Colonic mucosa (tissue), 4 donors: Measurements from ENCODE around the gene SHB. TPM values are rescaled to one million over a fixed set of nuclear protein-coding genes. Genes with fewer than 3 reads are reported as not detected.

Experiments used
- DNase-seq: peaks from one replicate; pipeline ENCODE4 v3.0.0-alpha.2; 2020
- H3K27ac ChIP-seq: fragments of 200-600 bp; one replicate; pipeline ENCODE4 v1.8.0; 2021
- H3K27me3 ChIP-seq: fragments of 200-600 bp; one replicate; pipeline ENCODE4 v1.8.0; 2021
- H3K36me3 ChIP-seq: fragments of 200-600 bp; one replicate; pipeline ENCODE4 v1.8.0; 2021
- H3K4me1 ChIP-seq: fragments of 200-600 bp; one replicate; pipeline ENCODE4 v1.8.0; 2021; ENCODE audit warnings: mild to moderate bottlenecking
- H3K4me3 ChIP-seq: fragments of 200-600 bp; one replicate; pipeline ENCODE4 v1.8.0; 2021
- H3K9ac ChIP-seq, 2 donors: one replicate each; pipeline ENCODE4 v1.7.0; 2013; ENCODE audit warnings: control low read depth in 2 of 2, low read depth in 2 of 2, low read length in 2 of 2
- H3K9me3 ChIP-seq: fragments of 200-600 bp; one replicate; pipeline ENCODE4 v1.8.0; 2021
- CTCF ChIP-seq: fragments of 200-600 bp; IDR thresholded peaks from one replicate; pipeline ENCODE4 v1.8.0; 2022; ENCODE audit warnings: antibody characterized with exemption, mild to moderate bottlenecking
- intact Hi-C: fragments of 100-400 bp; cut with DNase I; formaldehyde crosslinking; loops from one replicate; pipeline ENCODE4 v1.14.1; 2022
- total RNA-seq, 2 donors: library from RNA; stranded (reverse); fragmentation: NEBNext Ultra II Directional in 1 of 2; extraction: Animal tissue kit (Norgen Biotek cat#: 25700) in 1 of 2; gene quantifications; one replicate each; pipeline ENCODE4 v1.2.1, GENCODE V29; 2021
- donor health status: healthy.
- donor health status: DM: no; HTN: no; CAD: no.
- donor health status: DM: no; HTN: no; CAD: no.

SHB gene
- total RNA-seq, 2 donors from 2014 or later: 17.4 to 24.0 TPM

DNA sequence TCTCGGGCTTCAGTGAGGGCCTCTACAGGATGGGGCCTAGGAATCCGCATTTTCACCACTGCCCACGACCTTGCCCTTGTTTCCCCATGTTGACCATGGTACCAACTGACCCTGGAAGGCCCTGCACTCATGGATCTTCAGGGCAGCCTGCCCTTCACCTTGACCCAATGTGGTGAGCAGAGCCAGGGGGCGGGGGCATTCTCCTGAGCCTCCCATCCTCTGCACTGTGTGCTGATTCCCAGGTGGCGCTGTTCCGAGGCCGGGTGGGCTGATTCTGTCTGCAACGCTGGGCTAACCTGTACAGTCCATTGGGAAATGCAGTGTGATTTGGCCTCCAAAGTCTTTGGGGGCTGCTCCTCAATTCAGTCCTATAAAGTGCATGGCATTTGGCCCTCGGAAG lies 68.7 kb downstream of the SHB start:
- H3K27ac ChIP-seq: no peak overlapping the region
- no peaks in the 10 kb centered on the region for H3K9me3 ChIP-seq
- H3K36me3 ChIP-seq: no peaks in the 10 kb centered on the region
- no peaks in the 10 kb centered on the region for H3K4me1 ChIP-seq
- H3K27me3 ChIP-seq: no peaks in the 10 kb centered on the region
- H3K9ac ChIP-seq: no peak overlapping the region
- TF ChIP-seq CTCF: no peak
- no peak for DNase-seq
- H3K4me3 ChIP-seq: no peak overlapping the region
- intact Hi-C loops: no loop called here

- H3K4me3 ChIP-seq: no peak overlapping the region
- no peaks in the 10 kb centered on the region for H3K27me3 ChIP-seq
- no peak for TF ChIP-seq CTCF
- intact Hi-C loops: no loop called here
- no peaks in the 10 kb centered on the region for H3K9me3 ChIP-seq
- DNase-seq: no peak
- H3K9ac ChIP-seq: no peak overlapping the region
- no peaks in the 10 kb centered on the region for H3K4me1 ChIP-seq
- no peaks in the 10 kb centered on the region for H3K36me3 ChIP-seq
- no peak overlapping the region for H3K27ac ChIP-seq
Measured at GRCh38 chr9:37999588-38000189, 69.3 kb downstream of the SHB start.

DNA sequence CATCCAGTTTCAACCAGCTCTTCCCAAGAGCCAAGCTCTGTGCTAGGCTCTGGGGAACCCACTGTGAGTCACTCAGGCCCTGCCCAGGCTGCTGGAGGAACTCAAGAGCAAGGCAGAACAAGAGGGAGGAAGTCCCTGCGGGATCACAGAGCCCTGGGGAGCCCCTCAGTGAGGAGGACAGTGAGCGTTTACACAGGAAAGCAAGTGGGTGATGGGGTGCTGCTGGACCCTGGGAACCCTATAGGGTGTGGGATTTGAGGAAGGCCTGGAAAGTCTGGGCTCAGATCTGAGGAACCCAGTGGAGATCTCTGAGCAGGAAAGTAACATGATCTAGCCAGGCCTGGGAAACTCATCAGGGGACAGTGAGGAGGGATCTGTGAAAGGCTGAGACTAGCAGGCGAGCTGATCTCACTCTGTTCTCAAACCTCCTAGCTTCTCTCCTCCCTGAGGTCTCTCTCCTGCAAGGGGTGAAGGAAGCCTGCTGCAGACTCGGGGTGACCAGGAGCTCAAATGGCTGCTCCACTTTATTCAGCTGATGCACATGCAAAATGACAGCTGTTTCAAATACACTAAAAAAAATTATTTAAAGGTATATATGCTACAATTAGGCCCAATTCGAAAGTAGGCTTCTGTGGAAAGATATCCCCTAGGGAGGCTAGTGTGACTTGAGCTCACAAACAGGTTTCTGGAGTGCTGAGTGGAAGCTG lies 70.0 kb downstream of the SHB start:
- no peak for DNase-seq
- Histone ChIP-seq H3K4me3 (no peak overlapping the region), H3K4me1 (no peaks in the 10 kb centered on the region), H3K27me3 (no peaks in the 10 kb centered on the region), H3K36me3 (no peaks in the 10 kb centered on the region), H3K27ac (no peak overlapping the region), H3K9ac (no peak overlapping the region), H3K9me3 (no peaks in the 10 kb centered on the region)
- intact Hi-C loops: no loop called here
- no peak for TF ChIP-seq CTCF

- no peaks in the 10 kb centered on the region for H3K4me1 ChIP-seq
- no peaks in the 10 kb centered on the region for H3K27me3 ChIP-seq
- no peaks in the 10 kb centered on the region for H3K36me3 ChIP-seq
- no peak overlapping the region for H3K4me3 ChIP-seq
- intact Hi-C loops: no loop called here
- no peak for DNase-seq
- TF ChIP-seq CTCF: no peak
- H3K9me3 ChIP-seq: no peaks in the 10 kb centered on the region
- H3K27ac ChIP-seq: no peak overlapping the region
- H3K9ac ChIP-seq: no peak overlapping the region
Measured at GRCh38 chr9:37997636-37998374, 71.2 kb downstream of the SHB start.

- TF ChIP-seq CTCF: no peak
- H3K4me1 ChIP-seq: no peaks in the 10 kb centered on the region
- no peak overlapping the region for H3K9ac ChIP-seq
- H3K36me3 ChIP-seq: no peaks in the 10 kb centered on the region
- H3K27me3 ChIP-seq: no peaks in the 10 kb centered on the region
- intact Hi-C loops: no loop called here
- no peak overlapping the region for H3K4me3 ChIP-seq
- no peak for DNase-seq
- H3K9me3 ChIP-seq: no peaks in the 10 kb centered on the region
- H3K27ac ChIP-seq: no peak overlapping the region
Measured at GRCh38 chr9:37996819-37997217, 72.2 kb downstream of the SHB start.
